OCI-LY1 (cell line): ENCODE measurements around the gene TNFAIP8L3.

Experiments used
- H2AFZ ChIP-seq: fragments of 200-600 bp; sonication (generic), shearing (Covaris generic); 2 replicates; pipeline ENCODE4 v1.6.0; 2014; ENCODE audit warnings: antibody characterized with exemption, mild to moderate bottlenecking, low read length
- H3F3A ChIP-seq: fragments of 200-600 bp; sonication (generic), shearing (Covaris generic); 2 replicates; pipeline ENCODE4 v1.6.0; 2014; ENCODE audit warnings: mild to moderate bottlenecking, antibody characterized with exemption, low read length, moderate library complexity; ENCODE audit not compliant: insufficient read depth
- H3K27ac ChIP-seq: fragments of 200-600 bp; sonication (generic); 2 replicates; pipeline ENCODE4 v1.5.1; 2014; ENCODE audit warnings: low read length, mixed run types, mild to moderate bottlenecking, low read depth; ENCODE audit not compliant: poor library complexity, severe bottlenecking
- H3K27me3 ChIP-seq: fragments of 200-600 bp; sonication (generic); 2 replicates; pipeline ENCODE4 v1.6.0; 2014; ENCODE audit warnings: antibody characterized with exemption, mild to moderate bottlenecking, low read length, moderate library complexity; ENCODE audit not compliant: insufficient read depth
- H3K36me3 ChIP-seq: fragments of 200-600 bp; sonication (generic); 2 replicates; pipeline ENCODE4 v1.6.1; 2014; ENCODE audit warnings: mild to moderate bottlenecking, antibody characterized with exemption, low read length, moderate library complexity, mixed read lengths; ENCODE audit not compliant: insufficient read depth
- H3K4me1 ChIP-seq: fragments of 200-600 bp; sonication (generic); 2 replicates; pipeline ENCODE4 v1.5.1; 2014; ENCODE audit warnings: mild to moderate bottlenecking, low read length, moderate library complexity; ENCODE audit not compliant: insufficient read depth, severe bottlenecking
- H3K4me2 ChIP-seq: fragments of 200-600 bp; sonication (generic), shearing (Covaris generic); 2 replicates; pipeline ENCODE4 v1.6.1; 2014; ENCODE audit warnings: low read length
- H3K4me3 ChIP-seq: fragments of 200-600 bp; sonication (generic); 2 replicates; pipeline ENCODE4 v1.5.1; 2014; ENCODE audit warnings: low read length, low read depth, mild to moderate bottlenecking, mixed read lengths; ENCODE audit not compliant: poor library complexity, severe bottlenecking
- H3K79me2 ChIP-seq: fragments of 200-600 bp; shearing (Covaris generic); 2 replicates; pipeline ENCODE4 v1.6.1; 2016; ENCODE audit warnings: mixed run types, low read length, mixed read lengths; ENCODE audit not compliant: insufficient read depth
- H3K9ac ChIP-seq: fragments of 200-600 bp; sonication (generic), shearing (Covaris generic); 2 replicates; pipeline ENCODE4 v1.6.1; 2014; ENCODE audit warnings: mild to moderate bottlenecking, low read length, mixed read lengths
- H3K9me2 ChIP-seq: fragments of 200-600 bp; sonication (generic), shearing (Covaris generic); 2 replicates; pipeline ENCODE4 v1.6.1; 2014; ENCODE audit warnings: low read depth, mild to moderate bottlenecking, low read length, mixed read lengths
- H3K9me3 ChIP-seq: fragments of 200-600 bp; shearing (Covaris generic); 2 replicates; pipeline ENCODE4 v1.6.1; 2014; ENCODE audit warnings: low read length, mixed read lengths
- H4K20me1 ChIP-seq: fragments of 200-600 bp; sonication (generic), shearing (Covaris generic); 2 replicates; pipeline ENCODE4 v1.6.0; 2016; ENCODE audit warnings: mild to moderate bottlenecking, low read length; ENCODE audit not compliant: insufficient read depth
- CTCF ChIP-seq: fragments of 200-600 bp; sonication (generic), shearing (Covaris generic); IDR thresholded peaks from 2 replicates; pipeline ENCODE4 v1.5.1; 2017; ENCODE audit warnings: mild to moderate bottlenecking, antibody characterized with exemption, low read length, moderate library complexity, mixed read lengths
- EZH2 ChIP-seq: fragments of 200-600 bp; sonication (generic), shearing (Covaris generic); IDR thresholded peaks from 2 replicates; pipeline ENCODE4 v1.8.0; 2017; ENCODE audit warnings: borderline replicate concordance, mixed run types, mild to moderate bottlenecking, antibody characterized with exemption, low read length, moderate library complexity, mixed read lengths

Gene TNFAIP8L3

GRCh38 chr15:51024735-51025453 lies 69.8 kb downstream of the TNFAIP8L3 start:
- H3K4me1 ChIP-seq = no peaks in the 10 kb centered on the region
- H3K9me3 ChIP-seq = no peaks in the 10 kb centered on the region
- H4K20me1 ChIP-seq = no peaks in the 10 kb centered on the region
- no peak overlapping the region for H3K4me2 ChIP-seq
- H3K4me3 ChIP-seq = no peak overlapping the region
- H2AFZ ChIP-seq = no peak overlapping the region
- H3K27ac ChIP-seq = no peak overlapping the region
- no peaks in the 10 kb centered on the region for H3K27me3 ChIP-seq
- H3K79me2 ChIP-seq = no peaks in the 10 kb centered on the region
- no peaks in the 10 kb centered on the region for H3K36me3 ChIP-seq
- TF ChIP-seq CTCF = no peak
- no peak for TF ChIP-seq EZH2
- H3K9ac ChIP-seq = no peak overlapping the region
- H3F3A ChIP-seq = no peaks in the 10 kb centered on the region
- H3K9me2 ChIP-seq = no peaks in the 10 kb centered on the region

DNA sequence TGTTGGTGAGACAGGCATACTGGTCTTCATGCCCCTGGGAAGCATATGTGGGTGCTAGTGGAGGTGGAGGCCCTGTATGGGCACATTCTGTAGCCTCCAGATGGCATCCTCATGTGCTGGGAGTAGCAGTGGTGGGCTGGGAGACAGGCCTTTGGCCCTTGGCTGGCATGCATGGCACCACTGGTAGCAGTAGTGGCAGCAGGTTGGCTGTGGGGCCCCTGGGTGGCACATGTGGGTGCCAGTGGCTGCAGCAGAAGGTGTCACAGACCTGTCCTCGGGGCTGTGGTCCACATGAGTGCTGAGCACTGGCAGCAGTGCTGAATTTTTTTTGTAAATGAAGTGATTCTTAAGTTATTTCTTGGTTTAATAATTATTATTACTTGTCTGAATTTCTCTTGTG lies 71.2 kb downstream of the TNFAIP8L3 start:
- Histone ChIP-seq H3K36me3 (no peaks in the 10 kb centered on the region), H3K9me3 (no peaks in the 10 kb centered on the region), H3K4me2 (no peak overlapping the region), H3K4me1 (no peaks in the 10 kb centered on the region), H3F3A (no peaks in the 10 kb centered on the region), H3K9me2 (no peaks in the 10 kb centered on the region), H3K4me3 (no peak overlapping the region), H4K20me1 (no peaks in the 10 kb centered on the region), H3K27me3 (no peaks in the 10 kb centered on the region), H2AFZ (no peak overlapping the region), H3K27ac (no peak overlapping the region), H3K9ac (no peak overlapping the region), H3K79me2 (no peaks in the 10 kb centered on the region)
- TF ChIP-seq EZH2 (no peak), CTCF (no peak)

GRCh38 chr15:51022206-51022605 lies 72.5 kb downstream of the TNFAIP8L3 start:
- Histone ChIP-seq H3K4me3 (no peak overlapping the region), H3K4me1 (no peaks in the 10 kb centered on the region), H3K79me2 (no peaks in the 10 kb centered on the region), H3F3A (no peaks in the 10 kb centered on the region), H2AFZ (no peak overlapping the region), H3K4me2 (no peak overlapping the region), H3K36me3 (no peaks in the 10 kb centered on the region), H3K9ac (no peak overlapping the region), H3K9me3 (no peaks in the 10 kb centered on the region), H3K9me2 (no peaks in the 10 kb centered on the region), H4K20me1 (no peaks in the 10 kb centered on the region), H3K27me3 (no peaks in the 10 kb centered on the region), H3K27ac (no peak overlapping the region)
- TF ChIP-seq EZH2 (no peak), CTCF (no peak)
